T-helper 1 cell treated with Interleukin-12 subunit alpha and Interleukin-12 subunit beta and Interleukin-4 antibody, amounts not matched to agents 30 μg/mL and 1 μg/mL, for 36 hours (primary cell): ENCODE data around the gene ONECUT3.
A peak's percentile ranks its signal among the peaks of the same experiment; 100 is the strongest.
"Not testable (repeated sequence)": the region's sequence is repeated elsewhere in the genome, so short reads cannot be mapped to it uniquely, and the experiment has no call there.

Experiments used
- H3K27ac Mint-ChIP-seq: one replicate; pipeline ENCODE4 v1.8.0; 2021; ENCODE audit warnings: mild to moderate bottlenecking, mixed read lengths
- H3K27me3 Mint-ChIP-seq: one replicate; pipeline ENCODE4 v1.8.0; 2021; ENCODE audit warnings: low read depth, mixed read lengths
- H3K36me3 Mint-ChIP-seq: one replicate; pipeline ENCODE4 v1.8.0; 2021; ENCODE audit warnings: low read depth, mixed read lengths
- H3K4me1 Mint-ChIP-seq: one replicate; pipeline ENCODE4 v1.8.0; 2021; ENCODE audit warnings: low read depth, mixed read lengths
- H3K4me3 Mint-ChIP-seq: one replicate; pipeline ENCODE4 v1.8.0; 2021; ENCODE audit warnings: mild to moderate bottlenecking, moderate library complexity, mixed read lengths
- H3K9me3 Mint-ChIP-seq: one replicate; pipeline ENCODE4 v1.8.0; 2021; ENCODE audit warnings: mixed read lengths

ONECUT3 gene

DNA sequence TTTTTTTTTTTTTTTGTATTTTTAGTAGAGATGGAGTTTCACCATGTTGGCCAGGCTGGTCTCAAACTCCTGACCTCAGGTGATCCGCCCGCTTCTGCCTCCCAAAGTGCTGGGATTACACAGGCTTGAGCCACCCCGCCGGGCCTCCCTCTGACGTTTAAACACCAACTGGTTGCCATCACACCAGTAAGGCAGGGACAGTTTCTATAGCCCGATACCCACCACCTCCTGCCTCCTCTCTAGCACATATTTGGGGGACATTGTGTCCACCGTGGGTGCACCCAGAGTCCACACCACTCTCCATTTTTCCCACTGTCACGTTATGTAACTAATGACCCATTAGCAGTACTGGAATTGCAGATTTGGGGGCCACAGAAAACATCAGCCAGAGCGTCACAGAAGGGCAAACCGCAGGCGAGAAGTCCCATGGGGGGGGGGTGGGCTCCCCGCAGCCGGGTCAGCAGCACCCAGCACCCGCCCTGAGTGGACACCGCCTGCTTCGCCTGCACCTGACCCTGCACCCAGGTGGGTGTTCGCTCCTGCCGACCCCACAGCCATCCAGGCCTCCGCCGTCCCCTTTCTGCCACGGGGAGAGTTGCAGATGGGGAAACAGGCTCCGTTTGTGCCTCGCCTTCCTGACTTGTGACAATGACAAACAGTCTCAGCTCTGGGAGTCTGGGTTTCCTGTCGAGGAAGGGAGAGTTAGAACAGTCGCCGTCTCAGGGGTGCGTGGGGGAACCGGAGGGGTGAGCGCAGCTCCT lies 3.6 kb downstream of the ONECUT3 start:
- H3K27me3 Mint-ChIP-seq = peaks cover 79% of the 10 kb centered on the region

GRCh38 chr19:1757468-1758230 lies 4.3 kb downstream of the ONECUT3 start:
- Mint-ChIP-seq H3K4me1 (peaks cover 4% of the 10 kb centered on the region), H3K27me3 (peaks cover 73% of the 10 kb centered on the region), H3K9me3 (no peaks in the 10 kb centered on the region), H3K36me3 (peaks cover 2% of the 10 kb centered on the region), H3K27ac (peak overlapping the region; percentile 72), H3K4me3 (peak overlapping the region; percentile 37)

More for the DNA sequence above, 3.6 kb downstream of the ONECUT3 start:
- Mint-ChIP-seq H3K9me3 (no peaks in the 10 kb centered on the region), H3K4me3 (peak overlapping the region; percentile 37), H3K36me3 (peaks cover 2% of the 10 kb centered on the region), H3K4me1 (peaks cover 4% of the 10 kb centered on the region), H3K27ac (peak overlapping the region; percentile 72)

GRCh38 chr19:1758231-1758577 lies 4.9 kb downstream of the ONECUT3 start:
- peaks cover 72% of the 10 kb centered on the region for H3K27me3 Mint-ChIP-seq
- H3K27ac Mint-ChIP-seq = peak overlapping the region; percentile 19
- no peak overlapping the region for H3K4me3 Mint-ChIP-seq
- H3K9me3 Mint-ChIP-seq = no peaks in the 10 kb centered on the region
- peaks cover 2% of the 10 kb centered on the region for H3K36me3 Mint-ChIP-seq
- peaks cover 4% of the 10 kb centered on the region for H3K4me1 Mint-ChIP-seq

DNA sequence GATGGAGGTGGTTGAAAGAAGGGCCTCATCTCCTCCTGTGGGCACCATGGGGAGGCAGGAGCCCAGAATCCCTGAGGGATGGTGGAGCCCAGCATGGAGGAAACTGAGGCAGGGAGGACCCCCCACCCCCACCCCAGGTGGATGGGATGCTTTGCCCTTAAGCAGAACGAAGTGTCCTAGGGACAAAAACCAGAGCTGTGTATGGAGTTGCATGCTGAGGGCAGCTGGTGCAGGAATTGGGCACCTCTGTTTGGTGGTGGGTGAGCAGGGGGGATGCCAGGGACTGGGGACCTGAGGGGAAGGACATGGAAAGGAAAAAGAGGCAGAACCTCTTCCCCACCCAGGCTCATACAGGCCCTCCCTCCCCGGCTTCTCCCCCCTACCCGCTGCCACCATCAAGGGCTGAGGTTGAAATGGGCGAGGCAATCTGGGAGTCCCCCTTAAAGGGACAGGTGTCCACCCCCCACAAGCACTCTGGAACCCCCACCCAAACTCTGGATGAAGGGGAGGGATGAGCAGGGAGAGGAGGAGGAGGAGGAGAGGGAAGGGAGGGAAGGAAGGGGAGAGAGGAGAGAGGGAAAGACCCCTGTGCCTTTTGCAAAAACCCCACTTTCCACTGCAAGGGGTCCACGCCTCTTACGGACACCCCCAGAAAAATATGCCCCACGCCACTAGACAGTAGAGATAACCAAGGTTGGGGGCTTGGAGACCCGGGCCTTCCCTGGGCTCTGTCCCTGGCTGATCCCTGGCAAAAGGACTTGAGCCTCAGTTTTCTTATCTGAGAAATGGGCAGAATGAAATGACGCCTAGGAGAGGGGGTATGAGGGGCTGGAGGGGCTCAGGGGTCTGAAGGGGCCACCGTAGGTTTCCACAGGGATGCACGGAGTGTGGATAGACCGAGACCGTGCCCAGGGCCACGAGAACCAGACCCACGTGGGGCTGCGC lies 5.9 kb downstream of the ONECUT3 start:
- Mint-ChIP-seq H3K4me3 (no peak overlapping the region), H3K27ac (no peak overlapping the region), H3K27me3 (peaks cover 82% of the 10 kb centered on the region), H3K36me3 (peaks cover 2% of the 10 kb centered on the region), H3K4me1 (peaks cover 4% of the 10 kb centered on the region), H3K9me3 (no peaks in the 10 kb centered on the region)

DNA sequence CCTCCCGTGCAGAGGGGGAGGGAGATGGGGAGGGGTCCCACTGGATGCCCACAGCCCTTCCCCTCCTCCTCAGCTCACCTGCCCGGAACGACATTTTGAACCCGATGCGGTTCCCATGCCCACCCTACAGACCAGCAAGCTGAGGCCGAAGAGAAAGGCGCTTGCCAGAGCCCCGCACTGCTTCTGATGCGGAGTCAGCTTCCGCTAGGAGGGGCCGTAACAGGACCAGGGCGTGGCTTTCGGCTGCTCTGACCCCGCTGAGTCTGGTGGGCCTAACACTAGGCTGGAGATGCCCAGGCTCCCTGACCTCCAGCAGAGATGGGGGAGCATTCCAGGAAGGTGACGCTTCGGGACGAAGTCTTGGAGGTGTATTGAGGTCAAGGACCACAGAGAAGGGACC lies 6.7 kb downstream of the ONECUT3 start:
- Mint-ChIP-seq H3K27me3 (peaks cover 84% of the 10 kb centered on the region), H3K9me3 (no peaks in the 10 kb centered on the region), H3K4me3 (no peak overlapping the region), H3K4me1 (peaks cover 4% of the 10 kb centered on the region), H3K27ac (no peak overlapping the region), H3K36me3 (peaks cover 2% of the 10 kb centered on the region)

DNA sequence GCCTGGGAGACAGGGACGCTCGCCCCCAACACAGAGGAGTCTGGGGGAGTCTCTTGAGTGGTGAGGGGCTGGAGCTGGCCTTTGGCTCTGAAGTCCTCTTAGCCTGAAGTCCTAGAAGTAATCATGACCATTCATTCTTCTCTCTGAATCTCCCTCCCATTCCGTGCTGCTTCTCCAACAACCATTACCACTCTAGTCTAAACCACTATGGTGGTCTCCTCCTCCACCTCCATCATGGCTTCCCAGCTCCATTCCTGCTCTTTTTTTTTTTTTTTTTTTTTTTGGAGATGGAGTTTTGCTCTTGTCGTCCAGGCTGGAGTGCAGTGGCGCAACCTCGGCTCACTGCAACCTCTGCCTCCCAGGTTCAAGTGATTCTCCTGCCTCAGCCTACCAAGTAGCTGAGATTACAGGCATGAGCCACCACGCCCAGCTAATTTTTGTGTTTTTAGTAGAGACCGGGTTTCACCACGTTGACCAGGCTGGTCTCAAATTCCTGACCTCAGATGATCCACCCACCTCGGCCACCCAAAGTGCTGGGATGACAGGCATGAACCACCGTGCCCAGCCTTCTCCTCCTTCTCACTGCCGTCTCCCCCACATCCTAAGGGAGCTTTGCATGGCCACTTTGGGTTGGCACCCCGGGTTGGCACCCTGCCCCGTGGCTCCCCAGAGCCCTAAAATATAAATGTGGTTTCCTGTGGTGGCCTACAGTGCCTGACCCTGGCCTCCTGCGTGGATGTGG lies 7.7 kb downstream of the ONECUT3 start:
- not testable (repeated sequence) for H3K9me3 Mint-ChIP-seq, H3K4me1 Mint-ChIP-seq, H3K27ac Mint-ChIP-seq, H3K4me3 Mint-ChIP-seq, H3K36me3 Mint-ChIP-seq
- H3K27me3 Mint-ChIP-seq = peaks cover 87% of the 10 kb centered on the region

- H3K4me3 Mint-ChIP-seq = no peak overlapping the region
- H3K9me3 Mint-ChIP-seq = no peaks in the 10 kb centered on the region
- H3K36me3 Mint-ChIP-seq = no peaks in the 10 kb centered on the region
- no peak overlapping the region for H3K27ac Mint-ChIP-seq
- H3K27me3 Mint-ChIP-seq = peaks cover 85% of the 10 kb centered on the region
- peaks cover 2% of the 10 kb centered on the region for H3K4me1 Mint-ChIP-seq
These were observed 8.4 kb downstream of the ONECUT3 start for GRCh38 chr19:1761528-1762242.

- Mint-ChIP-seq H3K4me3 (no peak overlapping the region), H3K9me3 (no peaks in the 10 kb centered on the region), H3K27me3 (peaks cover 83% of the 10 kb centered on the region), H3K4me1 (no peaks in the 10 kb centered on the region), H3K36me3 (no peaks in the 10 kb centered on the region), H3K27ac (no peak overlapping the region)
These were observed 9.2 kb downstream of the ONECUT3 start for GRCh38 chr19:1762243-1763117.

GRCh38 chr19:1763648-1764639 lies 10.6 kb downstream of the ONECUT3 start:
- no peak overlapping the region for H3K4me3 Mint-ChIP-seq
- no peak overlapping the region for H3K27ac Mint-ChIP-seq
- no peaks in the 10 kb centered on the region for H3K36me3 Mint-ChIP-seq
- H3K27me3 Mint-ChIP-seq = peaks cover 82% of the 10 kb centered on the region
- H3K4me1 Mint-ChIP-seq = no peaks in the 10 kb centered on the region
- no peaks in the 10 kb centered on the region for H3K9me3 Mint-ChIP-seq

DNA sequence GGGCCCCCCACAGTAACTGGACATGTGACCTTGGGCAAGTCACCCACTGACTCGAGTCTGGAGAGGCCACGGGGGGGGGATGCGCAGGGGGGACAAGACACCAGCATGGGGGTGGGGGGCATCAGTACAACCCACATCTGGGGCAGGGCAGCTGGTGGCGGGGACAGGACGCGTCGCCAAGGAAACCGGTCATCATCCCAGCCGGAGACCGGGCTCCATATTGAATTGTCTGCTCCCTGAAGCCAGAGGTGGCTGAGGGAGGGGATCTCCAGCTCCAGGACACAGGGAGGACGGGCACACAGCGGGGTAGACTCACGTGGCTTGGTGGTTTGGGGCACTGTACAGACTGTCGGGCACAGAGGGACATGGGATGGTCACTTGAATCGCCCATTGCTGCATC lies 11.4 kb downstream of the ONECUT3 start:
- no peaks in the 10 kb centered on the region for H3K4me1 Mint-ChIP-seq
- no peaks in the 10 kb centered on the region for H3K9me3 Mint-ChIP-seq
- peaks cover 78% of the 10 kb centered on the region for H3K27me3 Mint-ChIP-seq

DNA sequence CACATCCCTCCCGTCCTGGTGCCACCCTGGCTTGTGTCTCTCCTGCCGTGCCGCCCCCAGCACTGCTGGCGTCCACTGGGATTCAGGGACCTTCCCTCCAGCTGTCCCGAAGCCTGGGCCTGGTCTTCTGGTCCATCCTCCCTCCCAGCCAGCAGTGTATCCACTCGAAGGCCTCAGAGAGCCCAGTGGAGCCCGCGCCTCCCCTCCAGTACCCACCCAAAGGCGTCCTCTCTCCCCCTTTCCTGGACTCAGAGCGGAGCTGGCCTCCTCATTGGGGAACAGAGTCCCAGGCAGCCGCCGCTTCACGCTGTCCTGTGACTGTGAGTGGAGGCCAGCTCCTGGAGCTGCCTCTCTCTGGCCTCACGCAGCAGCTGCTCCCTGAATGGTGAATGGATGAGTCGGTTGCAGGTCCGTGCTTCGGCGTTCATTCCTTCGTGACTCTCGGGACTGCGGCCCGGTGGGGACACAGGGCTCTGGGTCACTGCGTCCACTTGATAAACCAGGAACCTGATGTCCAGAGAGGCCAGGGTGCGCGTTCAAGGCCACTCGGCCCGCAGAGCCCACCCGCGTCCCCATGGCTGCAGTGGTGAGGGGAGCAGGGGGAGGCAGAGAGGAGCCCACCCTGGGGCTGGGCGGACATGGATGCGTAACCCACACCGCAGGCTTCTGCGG lies 12.1 kb downstream of the ONECUT3 start:
- H3K36me3 Mint-ChIP-seq = no peaks in the 10 kb centered on the region
- H3K27me3 Mint-ChIP-seq = peaks cover 78% of the 10 kb centered on the region
- no peak overlapping the region for H3K4me3 Mint-ChIP-seq
- no peaks in the 10 kb centered on the region for H3K4me1 Mint-ChIP-seq
- H3K9me3 Mint-ChIP-seq = no peaks in the 10 kb centered on the region
- no peak overlapping the region for H3K27ac Mint-ChIP-seq

More for the DNA sequence above, 11.4 kb downstream of the ONECUT3 start:
- Mint-ChIP-seq H3K4me3 (no peak overlapping the region), H3K27ac (no peak overlapping the region), H3K36me3 (no peaks in the 10 kb centered on the region)
